PC-3 (cell line): ENCODE results near the gene PTGES. TPM values are rescaled to one million over a fixed set of nuclear protein-coding genes. Genes with fewer than 3 reads are reported as not detected.
A peak's percentile ranks its signal among the peaks of the same experiment; 100 is the strongest.

ENCODE experiments used
- ATAC-seq: fragments of 200-7000 bp; cut with Tn5 transposase; 2 replicates; pipeline ENCODE4 v1.9.1; 2020; ENCODE audit warnings: mild to moderate bottlenecking, moderate library complexity
- Bru-seq: library from RNA; stranded (reverse); fragments of 400-500 nt; gene quantifications from one replicate; lab custom pipeline; 2021; lab: Mats Ljungman, UMichigan
- BruChase-seq, 2 experiments: library from RNA; stranded (reverse); fragments of 400-500 nt; gene quantifications; one replicate each; lab custom pipeline; 2021; lab: Mats Ljungman, UMichigan
- BruUV-seq: library from RNA; stranded (reverse); fragments of 400-500 nt; replicated peaks from 2 replicates; lab custom pipeline; 2021; lab: Mats Ljungman, UMichigan
- CTCF ChIA-PET: fragments of 300-600 bp; sonication (Branson Sonifier 250); formaldehyde crosslinking; loops from one replicate; lab custom pipeline; 2022; ENCODE audit warnings: antibody characterized with exemption; lab: Charles Lee
- POLR2A ChIA-PET: fragments of 300-600 bp; sonication (Branson Sonifier 250); formaldehyde crosslinking; loops from one replicate; lab custom pipeline; 2022; ENCODE audit warnings: antibody characterized with exemption; ENCODE audit not compliant: unreplicated experiment; lab: Charles Lee
- DNase-seq: peaks from one replicate; pipeline ENCODE4 v3.0.0-alpha.2; 2015
- H2AFZ ChIP-seq: fragments of 300-600 bp; sonication (generic); 2 replicates; pipeline ENCODE4 v1.6.0; 2016; ENCODE audit warnings: antibody characterized with exemption, low read length
- H3F3A ChIP-seq: fragments of 300-600 bp; sonication (generic); one replicate; pipeline ENCODE4 v1.6.0; 2017; ENCODE audit warnings: antibody characterized with exemption, low read length, control low read depth, mild to moderate bottlenecking; ENCODE audit not compliant: unreplicated experiment
- H3K27ac ChIP-seq: fragments of 300-600 bp; sonication (generic); 2 replicates; pipeline ENCODE4 v1.5.1; 2016; ENCODE audit warnings: mild to moderate bottlenecking, low read length
- H3K27me3 ChIP-seq: fragments of 300-600 bp; sonication (generic); 2 replicates; pipeline ENCODE4 v1.6.1; 2016; ENCODE audit warnings: low read length, mixed read lengths
- H3K36me3 ChIP-seq: fragments of 300-600 bp; sonication (generic); 2 replicates; pipeline ENCODE4 v1.6.1; 2016; ENCODE audit warnings: low read depth, mixed run types, low read length, mixed read lengths
- H3K4me1 ChIP-seq: fragments of 300-600 bp; sonication (generic); 2 replicates; pipeline ENCODE4 v1.5.1; 2016; ENCODE audit warnings: low read length; ENCODE audit not compliant: insufficient read depth
- H3K4me2 ChIP-seq: fragments of 300-600 bp; sonication (generic); 2 replicates; pipeline ENCODE4 v1.6.0; 2016; ENCODE audit warnings: low read length
- H3K4me3 ChIP-seq: fragments of 300-600 bp; sonication (generic); 2 replicates; pipeline ENCODE4 v1.5.1; 2016; ENCODE audit warnings: mild to moderate bottlenecking, low read length, mixed read lengths
- H3K79me2 ChIP-seq: fragments of 300-600 bp; sonication (generic); 2 replicates; pipeline ENCODE4 v1.6.1; 2017; ENCODE audit warnings: low read length, mixed read lengths
- H3K9ac ChIP-seq: fragments of 300-600 bp; sonication (generic); 2 replicates; pipeline ENCODE4 v1.6.0; 2016; ENCODE audit warnings: mild to moderate bottlenecking, low read length
- H3K9me2 ChIP-seq: fragments of 300-600 bp; sonication (generic); replicated peaks from 2 replicates; pipeline ENCODE4 v1.6.1; 2016; ENCODE audit warnings: mixed run types, low read length, mixed read lengths
- H3K9me3 ChIP-seq: fragments of 300-600 bp; sonication (generic); 2 replicates; pipeline ENCODE4 v1.6.1; 2016; ENCODE audit warnings: low read length, mixed read lengths
- H4K20me1 ChIP-seq: fragments of 300-600 bp; sonication (generic); 2 replicates; pipeline ENCODE4 v1.6.1; 2016; ENCODE audit warnings: low read length, mixed read lengths
- EZH2 ChIP-seq: fragments of 300-600 bp; sonication (generic); IDR thresholded peaks from one replicate; pipeline ENCODE4 v1.6.1; 2017; ENCODE audit warnings: antibody characterized with exemption, mild to moderate bottlenecking, low read length; ENCODE audit not compliant: unreplicated experiment
- EZH2phosphoT487 ChIP-seq: fragments of 300-600 bp; sonication (generic); IDR thresholded peaks from 2 replicates; pipeline ENCODE4 v1.6.1; 2018; ENCODE audit warnings: mild to moderate bottlenecking, antibody characterized with exemption, low read length, borderline replicate concordance
- intact Hi-C: fragments of 100-400 bp; cut with micrococcal nuclease; formaldehyde crosslinking; loops from 2 replicates; pipeline ENCODE4 v1.9.0; 2023
- long read RNA-seq: library from polyadenylated mRNA; unstranded; transcript quantifications from one replicate; pipeline ENCODE4 v2.0.0, GENCODE V29; 2021; ENCODE audit not compliant: unreplicated experiment
- total RNA-seq: library from RNA; depleted of rRNA; stranded (reverse); fragments of >200 nt; gene quantifications from 2 replicates; pipeline ENCODE4 v1.2.3, GENCODE V29; 2014; rRNA removed
- TF ChIP-seq, protein P1 (sequence below): fragments of 300-600 bp; sonication (generic); conservative IDR thresholded peaks from 2 replicates; pipeline ENCODE4 v1.5.1; 2017; ENCODE audit warnings: antibody characterized with exemption, low read depth, mild to moderate bottlenecking, low read length

The PTGES gene, protein sequence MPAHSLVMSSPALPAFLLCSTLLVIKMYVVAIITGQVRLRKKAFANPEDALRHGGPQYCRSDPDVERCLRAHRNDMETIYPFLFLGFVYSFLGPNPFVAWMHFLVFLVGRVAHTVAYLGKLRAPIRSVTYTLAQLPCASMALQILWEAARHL
- total RNA-seq = 21.0 and 26.8 TPM in 2 replicates
- percentile 53 among the genes with signal in this experiment for Bru-seq, nascent RNA
- BruChase-seq, experiment 1, labeled RNA remaining after a 6-hour chase = percentile 70 among the genes with signal in this experiment
- BruChase-seq, experiment 2, labeled RNA remaining after a 2-hour chase = percentile 47 among the genes with signal in this experiment
- long read RNA-seq, transcript PTGES-201 (3 exons, 1,774 nt) = major isoform, 22 of 26 reads
- long read RNA-seq, partial matches to known transcripts = 4 of 26 reads
- long read RNA-seq, other reads (novel, unspliced or antisense) = 0 of 26 reads

DNA sequence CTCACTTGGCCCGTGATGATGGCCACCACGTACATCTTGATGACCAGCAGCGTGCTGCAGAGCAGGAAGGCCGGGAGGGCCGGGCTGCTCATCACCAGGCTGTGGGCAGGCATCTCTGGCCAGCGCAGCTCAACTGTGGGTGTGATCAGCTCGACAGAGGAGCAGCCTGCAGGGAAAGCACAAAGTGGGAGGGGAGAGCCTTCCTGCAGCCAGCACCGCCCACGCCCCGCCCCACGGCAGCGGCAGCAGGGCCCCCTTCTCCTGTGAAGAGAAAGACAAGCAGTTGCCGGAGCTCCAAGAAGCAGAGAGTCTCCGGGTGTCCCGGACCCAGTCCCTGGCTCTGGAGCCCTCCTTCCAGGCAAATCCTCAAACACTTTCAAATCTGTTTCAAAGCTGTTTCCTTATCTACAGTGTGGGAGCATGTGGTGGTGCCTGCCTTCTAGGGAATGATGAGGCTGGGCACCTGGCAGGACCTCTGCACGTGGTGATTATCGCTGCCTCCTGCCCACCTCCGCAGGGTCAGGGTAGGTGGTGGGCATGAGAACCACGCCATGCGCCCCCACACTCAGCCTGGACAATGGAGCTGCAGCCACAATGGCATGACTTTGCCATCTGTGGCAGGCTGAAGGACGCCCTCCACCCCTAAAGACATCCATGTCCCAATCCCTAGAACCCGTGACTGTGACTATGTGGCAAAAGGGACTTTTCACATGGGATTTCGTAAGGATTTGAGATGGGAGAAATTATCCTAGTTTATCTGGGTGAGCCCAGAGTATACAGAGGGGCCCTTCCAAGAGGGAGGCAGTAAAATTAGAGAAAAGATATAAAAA lies at the start of gene PTGES:
TSS of gene PTGES (minus strand) at position 143 of the 830 bp plus-strand sequence. CDS start at position 113, 30 bp downstream.
- Histone ChIP-seq H3K36me3 (no peaks in the 10 kb centered on the region), H2AFZ (peak within 1 kb of the TSS; percentile 77), H3K27me3 (no peaks in the 10 kb centered on the region), H3K9ac (peak within 1 kb of the TSS; percentile 81), H3K9me2 (no peaks in the 10 kb centered on the region), H3K9me3 (no peaks in the 10 kb centered on the region), H3K27ac (peak within 1 kb of the TSS; percentile 39), H3F3A (no peaks in the 10 kb centered on the region), H3K4me1 (peaks cover 41% of the 10 kb centered on the region), H3K4me2 (peak within 1 kb of the TSS; percentile 98), H3K79me2 (peaks cover 4% of the 10 kb centered on the region; the same call in 1 of the 2 replicates), H3K4me3 (peak within 1 kb of the TSS; percentile 82), H4K20me1 (no peaks in the 10 kb centered on the region)
- ChIA-PET CTCF (no interaction called here), POLR2A (no interaction called here)
- no TSS peak for BruUV-seq
- DNase-seq = peak; percentile 75
- peak; percentile 94 for ATAC-seq
- intact Hi-C loops = no loop called here
- TF ChIP-seq, protein P1, sequence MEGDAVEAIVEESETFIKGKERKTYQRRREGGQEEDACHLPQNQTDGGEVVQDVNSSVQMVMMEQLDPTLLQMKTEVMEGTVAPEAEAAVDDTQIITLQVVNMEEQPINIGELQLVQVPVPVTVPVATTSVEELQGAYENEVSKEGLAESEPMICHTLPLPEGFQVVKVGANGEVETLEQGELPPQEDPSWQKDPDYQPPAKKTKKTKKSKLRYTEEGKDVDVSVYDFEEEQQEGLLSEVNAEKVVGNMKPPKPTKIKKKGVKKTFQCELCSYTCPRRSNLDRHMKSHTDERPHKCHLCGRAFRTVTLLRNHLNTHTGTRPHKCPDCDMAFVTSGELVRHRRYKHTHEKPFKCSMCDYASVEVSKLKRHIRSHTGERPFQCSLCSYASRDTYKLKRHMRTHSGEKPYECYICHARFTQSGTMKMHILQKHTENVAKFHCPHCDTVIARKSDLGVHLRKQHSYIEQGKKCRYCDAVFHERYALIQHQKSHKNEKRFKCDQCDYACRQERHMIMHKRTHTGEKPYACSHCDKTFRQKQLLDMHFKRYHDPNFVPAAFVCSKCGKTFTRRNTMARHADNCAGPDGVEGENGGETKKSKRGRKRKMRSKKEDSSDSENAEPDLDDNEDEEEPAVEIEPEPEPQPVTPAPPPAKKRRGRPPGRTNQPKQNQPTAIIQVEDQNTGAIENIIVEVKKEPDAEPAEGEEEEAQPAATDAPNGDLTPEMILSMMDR = no peak
- TF ChIP-seq EZH2phosphoT487 = no peak
- TF ChIP-seq EZH2 = no peak

DNA sequence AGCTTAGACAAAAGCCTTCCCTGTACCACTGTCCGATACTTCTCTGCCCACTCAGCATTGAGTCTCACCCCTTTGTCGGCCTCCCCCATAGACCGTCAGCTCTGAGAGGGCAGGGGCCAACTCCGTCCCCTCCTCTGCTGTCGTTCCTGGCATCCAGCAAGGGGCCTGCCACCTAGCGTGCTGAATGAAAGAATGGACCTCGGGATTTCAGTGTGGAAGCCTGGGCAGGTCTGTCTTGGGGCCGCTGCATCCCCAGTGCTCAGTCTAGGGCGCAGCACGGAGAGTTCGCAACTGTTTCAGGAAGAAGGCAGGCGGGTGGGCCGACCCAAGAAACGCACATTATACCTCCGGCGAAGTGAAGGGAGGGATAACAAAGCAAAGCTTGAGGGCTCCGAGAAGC lies 48.7 kb upstream of the PTGES start:
- Histone ChIP-seq H3K9me3 (no peaks in the 10 kb centered on the region), H4K20me1 (no peaks in the 10 kb centered on the region), H2AFZ (no peak overlapping the region), H3K4me2 (no peak overlapping the region), H3K4me3 (no peak overlapping the region), H3K27ac (no peak overlapping the region), H3K9me2 (no peaks in the 10 kb centered on the region), H3F3A (no peaks in the 10 kb centered on the region), H3K36me3 (no peaks in the 10 kb centered on the region), H3K9ac (no peak overlapping the region), H3K4me1 (peaks cover 5% of the 10 kb centered on the region; the same call in 1 of the 2 replicates), H3K27me3 (no peaks in the 10 kb centered on the region), H3K79me2 (peaks cover 9% of the 10 kb centered on the region)
- ATAC-seq = no peak
- intact Hi-C loops = no loop called here
- POLR2A ChIA-PET = no interaction called here
- no peak for DNase-seq
- TF ChIP-seq EZH2phosphoT487 (no peak), EZH2 (no peak)
- TF ChIP-seq, protein P1 = no peak
- BruUV-seq = no TSS peak
- CTCF ChIA-PET = no interaction called here
